Ovary (tissue), 3 donors: ENCODE results near the gene HTR6.

Experiments used
- CTCF ChIP-seq, 3 donors: fragments of 450-650 bp in 2 of 3; fragments of 200-600 bp in 1 of 3; IDR thresholded peaks; one replicate each; pipeline versions ENCODE4 v1.5.1 to v1.8.0; 2016 to 2022; ENCODE audit warnings: antibody characterized with exemption in 3 of 3, mild to moderate bottlenecking in 1 of 3
- EP300 ChIP-seq: sonication (generic); formaldehyde crosslinking; IDR thresholded peaks from one replicate; pipeline ENCODE4 v1.6.1; 2017; ENCODE audit warnings: antibody characterized with exemption
- POLR2A ChIP-seq: fragments of 450-650 bp; IDR thresholded peaks from one replicate; pipeline ENCODE4 v1.6.1; 2017; ENCODE audit warnings: antibody characterized with exemption, mild to moderate bottlenecking, moderate library complexity
- donor health status: DM: no; HTN: no; CAD: no.

GRCh38 chr1:19645411-19646251 lies 19.0 kb upstream of the HTR6 start:
- TF ChIP-seq CTCF (IDR thresholded peaks at IDR 0.05), result no peak
- no peak for TF ChIP-seq EP300
- no peak for TF ChIP-seq POLR2A
